Mesothelial cell of epicardium (in vitro differentiated cells): ENCODE data around the gene RAD50. TPM values are rescaled to one million over a fixed set of nuclear protein-coding genes. Genes with fewer than 3 reads are reported as not detected.

ENCODE experiments used
- DNase-seq, 2 experiments: peaks; one replicate each; pipeline ENCODE4 v3.0.0; 2021; ENCODE audit warnings: low spot score in 2 of 2; ENCODE audit not compliant: unreplicated experiment in 2 of 2
- H3K27ac Mint-ChIP-seq: 2 replicates; pipeline ENCODE4 v1.8.0; 2021; ENCODE audit warnings: mixed read lengths
- H3K27me3 Mint-ChIP-seq: 2 replicates; pipeline ENCODE4 v1.8.0; 2021; ENCODE audit warnings: low read depth, mixed read lengths
- H3K36me3 Mint-ChIP-seq: 2 replicates; pipeline ENCODE4 v1.8.0; 2021; ENCODE audit warnings: mixed read lengths
- H3K4me1 Mint-ChIP-seq: 2 replicates; pipeline ENCODE4 v1.8.0; 2021; ENCODE audit warnings: mixed read lengths
- H3K4me3 Mint-ChIP-seq: 2 replicates; pipeline ENCODE4 v1.8.0; 2021; ENCODE audit warnings: mild to moderate bottlenecking, moderate library complexity, mixed read lengths
- H3K9me3 Mint-ChIP-seq: 2 replicates; pipeline ENCODE4 v1.8.0; 2021; ENCODE audit warnings: mixed read lengths
- CTCF ChIP-seq: fragments of 200-600 bp; sonication (generic); IDR thresholded peaks from one replicate; pipeline ENCODE4 v1.5.0; 2021; ENCODE audit warnings: antibody characterized with exemption; ENCODE audit not compliant: unreplicated experiment
- total RNA-seq: library from RNA; stranded (reverse); gene quantifications from 3 replicates; pipeline ENCODE4 v1.2.1, GENCODE V29; 2021

The RAD50 gene
- total RNA-seq, 1 donor from 2014 or later, result 50.3 TPM

GRCh38 chr5:132648355-132648754 lies 91.6 kb downstream of the RAD50 start:
- Mint-ChIP-seq H3K9me3 (peaks cover 29% of the 10 kb centered on the region), H3K27me3 (peaks cover 18% of the 10 kb centered on the region), H3K4me1 (no peaks in the 10 kb centered on the region), H3K36me3 (peaks cover 20% of the 10 kb centered on the region), H3K27ac (no peak overlapping the region), H3K4me3 (no peak overlapping the region)
- no peak for DNase-seq
- TF ChIP-seq CTCF, result no peak

- peaks cover 29% of the 10 kb centered on the region for H3K9me3 Mint-ChIP-seq
- H3K27me3 Mint-ChIP-seq, result peaks cover 49% of the 10 kb centered on the region
- H3K27ac Mint-ChIP-seq, result no peak overlapping the region
- DNase-seq, result no peak
- no peak overlapping the region for H3K4me3 Mint-ChIP-seq
- H3K36me3 Mint-ChIP-seq, result peaks cover 8% of the 10 kb centered on the region
- H3K4me1 Mint-ChIP-seq, result peaks cover 6% of the 10 kb centered on the region
- TF ChIP-seq CTCF, result no peak
These were observed 95.2 kb downstream of the RAD50 start for GRCh38 chr5:132651838-132652469.

GRCh38 chr5:132653716-132654115 lies 96.9 kb downstream of the RAD50 start:
- DNase-seq, result no peak
- Mint-ChIP-seq H3K27ac (no peak overlapping the region), H3K27me3 (peaks cover 62% of the 10 kb centered on the region), H3K9me3 (peaks cover 13% of the 10 kb centered on the region), H3K4me1 (peaks cover 6% of the 10 kb centered on the region), H3K4me3 (no peak overlapping the region), H3K36me3 (no peaks in the 10 kb centered on the region)
- no peak for TF ChIP-seq CTCF

- Mint-ChIP-seq H3K36me3 (no peaks in the 10 kb centered on the region), H3K9me3 (peaks cover 7% of the 10 kb centered on the region), H3K27me3 (peaks cover 61% of the 10 kb centered on the region), H3K27ac (no peak overlapping the region), H3K4me1 (peaks cover 18% of the 10 kb centered on the region), H3K4me3 (peak overlapping the region; percentile 46)
- TF ChIP-seq CTCF, result no peak
- no peak for DNase-seq
These were observed 99.3 kb downstream of the RAD50 start for GRCh38 chr5:132655821-132656773.

GRCh38 chr5:132656774-132657355 lies 100.1 kb downstream of the RAD50 start:
- no peak for DNase-seq
- H3K36me3 Mint-ChIP-seq, result no peaks in the 10 kb centered on the region
- H3K27ac Mint-ChIP-seq, result no peak overlapping the region
- H3K4me1 Mint-ChIP-seq, result peaks cover 20% of the 10 kb centered on the region
- H3K9me3 Mint-ChIP-seq, result peaks cover 1% of the 10 kb centered on the region
- TF ChIP-seq CTCF, result no peak
- peaks cover 56% of the 10 kb centered on the region for H3K27me3 Mint-ChIP-seq
- H3K4me3 Mint-ChIP-seq, result peak overlapping the region; percentile 26
